HepG2 (cell line): ENCODE results near the gene RAI14. TPM values are rescaled to one million over a fixed set of nuclear protein-coding genes. Genes with fewer than 3 reads are reported as not detected.

Experiments used
- ARID4A ChIP-seq: sonication (generic); formaldehyde crosslinking; IDR thresholded peaks from 2 replicates; pipeline ENCODE4 v1.5.0; 2020; ENCODE audit warnings: mild to moderate bottlenecking, missing genetic modification reagents, borderline replicate concordance
- ATF3 ChIP-seq: sonication (generic); formaldehyde crosslinking; IDR thresholded peaks from 2 replicates; pipeline ENCODE4 v1.4.0; 2020; ENCODE audit warnings: missing genetic modification reagents
- CBX5 ChIP-seq: sonication (generic); formaldehyde crosslinking; IDR thresholded peaks from 2 replicates; pipeline ENCODE4 v1.4.0; 2020; ENCODE audit warnings: missing genetic modification reagents, borderline replicate concordance
- CCAR2 ChIP-seq: fragments of 200-400 bp; formaldehyde crosslinking; optimal IDR thresholded peaks from 2 replicates; pipeline ENCODE3; 2018; ENCODE audit warnings: low read depth, mild to moderate bottlenecking, low read length, moderate library complexity
- NFAT5 ChIP-seq: sonication (generic); formaldehyde crosslinking; IDR thresholded peaks from 2 replicates; pipeline ENCODE4 v1.4.0; 2020; ENCODE audit warnings: missing genetic modification reagents
- SETDB1 ChIP-seq: sonication (generic); formaldehyde crosslinking; IDR thresholded peaks from 2 replicates; pipeline ENCODE4 v1.5.1; 2020; ENCODE audit warnings: missing genetic modification reagents, mild to moderate bottlenecking, borderline replicate concordance
- ZNF205 ChIP-seq: IDR thresholded peaks from 2 replicates; pipeline ENCODE4 v1.6.1; 2018; ENCODE audit warnings: missing biosample characterization, missing genetic modification reagents
- ZNF264 ChIP-seq: sonication (generic); formaldehyde crosslinking; IDR thresholded peaks from 2 replicates; pipeline ENCODE4 v1.4.0; 2020; ENCODE audit warnings: missing genetic modification reagents
- ZNF274 ChIP-seq: sonication (generic); formaldehyde crosslinking; IDR thresholded peaks from 2 replicates; pipeline ENCODE4 v1.5.1; 2020; ENCODE audit warnings: mild to moderate bottlenecking, missing genetic modification reagents
- ZNF329 ChIP-seq: sonication (generic); formaldehyde crosslinking; IDR thresholded peaks from 2 replicates; pipeline ENCODE4 v1.9.0; 2021; ENCODE audit warnings: low read depth, mild to moderate bottlenecking, missing genetic modification reagents
- ZNF646 ChIP-seq: sonication (generic); formaldehyde crosslinking; IDR thresholded peaks from 2 replicates; pipeline ENCODE4 v1.9.0; 2021; ENCODE audit warnings: mild to moderate bottlenecking, missing genetic modification reagents
- ZNF672 ChIP-seq: sonication (generic); formaldehyde crosslinking; IDR thresholded peaks from 2 replicates; pipeline ENCODE4 v1.8.1; 2022; ENCODE audit warnings: missing genetic modification reagents
- polyA plus RNA-seq, 8 experiments: library from polyadenylated mRNA; depleted of rRNA in 3 of 8; stranded (reverse) in 7 of 8; unstranded in 1 of 8; fragments of >200 nt; fragmentation: Illumina TruSeq in 4 of 8; extraction: Trizol in 4 of 8; gene quantifications; 2 replicates each; pipeline versions ENCODE4 v1.2.1 to v1.2.3, GENCODE V29; 2011 to 2016; ENCODE audit warnings: low read depth in 4 of 8, missing spikeins in 1 of 8, mixed read lengths in 1 of 8; ENCODE audit not compliant: insufficient read depth in 1 of 8
- total RNA-seq, 5 experiments: library from RNA; depleted of rRNA; stranded (reverse); fragments of >200 nt; fragmentation: Illumina TruSeq; extraction: Trizol; gene quantifications; 2 replicates each; pipeline ENCODE4 v1.2.3, GENCODE V29; 2016; ENCODE audit warnings: low read depth in 1 of 5

Gene RAI14
- total and polyA plus RNA-seq, 2 of the 13 experiments (the other 11 are each of a cell fraction or from before 2014, with no cell fraction given): 12.6 to 18.2 TPM

GRCh38 chr5:34731435-34732232, 75.5 kb downstream of the RAI14 start (continued):
- TF ChIP-seq ZNF646 (CRISPR knock-in tag) (no peak), NFAT5 (CRISPR knock-in tag) (no peak), ZNF274 (CRISPR knock-in tag) (0 out of 2 replicates have a peak, but pooled peaks have one; percentile 38), ZNF205 (CRISPR knock-in tag) (no peak), ZNF672 (CRISPR knock-in tag) (no peak), ATF3 (CRISPR knock-in tag) (no peak), CCAR2 (no peak), CBX5 (no peak), ZNF329 (CRISPR knock-in tag) (no peak), ZNF264 (CRISPR knock-in tag) (no peak), ARID4A (CRISPR knock-in tag) (peak; percentile 38; the same call in 1 of the 2 replicates), SETDB1 (no peak)
